Naive thymus-derived CD4-positive, alpha-beta T cell (primary cell): ENCODE measurements around the gene CHST13. TPM values are rescaled to one million over a fixed set of nuclear protein-coding genes. Genes with fewer than 3 reads are reported as not detected.

Experiments used
- ATAC-seq: fragments of 150-1000 bp; cut with Tn5 transposase; 2 replicates; pipeline ENCODE4 v1.10.0; 2021; ENCODE audit warnings: mild to moderate bottlenecking, moderate library complexity
- CTCF ChIA-PET: fragments of 350-600 bp; sonication (Branson Sonifier 250); formaldehyde crosslinking; loops from one replicate; lab custom pipeline; 2021; ENCODE audit warnings: antibody characterized with exemption; lab: Charles Lee
- POLR2A ChIA-PET: fragments of 350-600 bp; sonication (Branson Sonifier 250); formaldehyde crosslinking; loops from one replicate; lab custom pipeline; 2021; ENCODE audit warnings: antibody characterized with exemption, inconsistent platforms; lab: Charles Lee
- DNase-seq, 9 donors: peaks; one replicate each; pipeline versions ENCODE4 v3.0.0 to v3.0.0-alpha.2; 2020 to 2022; ENCODE audit warnings: mixed read lengths in 1 of 9
- H3K27ac ChIP-seq: one replicate; pipeline ENCODE4 v1.7.0; 2013; ENCODE audit warnings: mild to moderate bottlenecking, low read depth, low read length, moderate library complexity
- H3K27me3 ChIP-seq, 2 donors: one replicate each; pipeline ENCODE4 v1.7.0; 2013; ENCODE audit warnings: low read length in 2 of 2, mild to moderate bottlenecking in 2 of 2, moderate library complexity in 2 of 2; ENCODE audit not compliant: control insufficient read depth in 2 of 2, insufficient read depth in 2 of 2
- H3K36me3 ChIP-seq, 3 experiments: 1 replicate in 2 of 3; 2 replicates in 1 of 3; pipeline ENCODE4 v1.7.0; 2013; ENCODE audit warnings: low read length in 3 of 3, mild to moderate bottlenecking in 3 of 3, moderate library complexity in 1 of 3; ENCODE audit not compliant: insufficient read depth in 3 of 3, control insufficient read depth in 2 of 3
- H3K4me1 ChIP-seq, 2 donors: one replicate each; pipeline ENCODE4 v1.7.0; 2013; ENCODE audit warnings: low read length in 2 of 2, mild to moderate bottlenecking in 2 of 2, moderate library complexity in 1 of 2; ENCODE audit not compliant: control insufficient read depth in 2 of 2, insufficient read depth in 2 of 2
- H3K4me3 ChIP-seq: 2 replicates; pipeline ENCODE4 v1.7.0; 2013; ENCODE audit warnings: mild to moderate bottlenecking, low read length
- H3K9me3 ChIP-seq, 3 experiments: 1 replicate in 2 of 3; 2 replicates in 1 of 3; pipeline ENCODE4 v1.7.0; 2013; ENCODE audit warnings: low read length in 3 of 3; ENCODE audit not compliant: control insufficient read depth in 2 of 3
- H3K27ac Mint-ChIP-seq, 9 donors: one replicate each; pipeline ENCODE4 v1.8.0; 2020 to 2022; ENCODE audit warnings: mixed read lengths in 9 of 9, mild to moderate bottlenecking in 8 of 9, moderate library complexity in 5 of 9, inconsistent platforms in 2 of 9
- H3K27me3 Mint-ChIP-seq, 5 donors: one replicate each; pipeline ENCODE4 v1.8.0; 2021 to 2022; ENCODE audit warnings: mixed read lengths in 5 of 5, mild to moderate bottlenecking in 1 of 5
- H3K36me3 Mint-ChIP-seq, 5 donors: one replicate each; pipeline ENCODE4 v1.8.0; 2020 to 2022; ENCODE audit warnings: mixed read lengths in 5 of 5, mild to moderate bottlenecking in 3 of 5, inconsistent platforms in 1 of 5
- H3K4me1 Mint-ChIP-seq, 7 donors: one replicate each; pipeline ENCODE4 v1.8.0; 2020 to 2022; ENCODE audit warnings: mixed read lengths in 7 of 7, mild to moderate bottlenecking in 3 of 7, inconsistent platforms in 1 of 7
- H3K4me3 Mint-ChIP-seq, 10 donors: one replicate each; pipeline ENCODE4 v1.8.0; 2020 to 2022; ENCODE audit warnings: mild to moderate bottlenecking in 10 of 10, mixed read lengths in 10 of 10, moderate library complexity in 6 of 10, inconsistent platforms in 2 of 10
- H3K9me3 Mint-ChIP-seq, 11 donors: one replicate each; pipeline ENCODE4 v1.8.0; 2020 to 2022; ENCODE audit warnings: mixed read lengths in 11 of 11, mild to moderate bottlenecking in 4 of 11, inconsistent platforms in 1 of 11, moderate library complexity in 1 of 11
- intact Hi-C, 2 donors: fragments of 100-400 bp; cut with micrococcal nuclease; formaldehyde crosslinking; loops; one replicate each; pipeline ENCODE4 v1.15.1; 2023
- polyA plus RNA-seq, 2 donors: library from polyadenylated mRNA; unstranded; fragments of 300-500 nt; fragmentation: Illumina TruSeq; gene quantifications; one replicate each; pipeline ENCODE4 v1.2.3, GENCODE V29; 2021
- total RNA-seq, 6 experiments: library from RNA in 5 of 6; stranded (reverse) in 5 of 6; gene quantifications; 1 replicate in 5 of 6; 2 replicates in 1 of 6; pipeline ENCODE4 v1.2.3 and lab custom pipeline; 2021 to 2026

Gene CHST13
- total and polyA plus RNA-seq, 7 experiments from 2014 or later = 0.21 to 3.8 (median 0.54) TPM; not detected in 3

DNA sequence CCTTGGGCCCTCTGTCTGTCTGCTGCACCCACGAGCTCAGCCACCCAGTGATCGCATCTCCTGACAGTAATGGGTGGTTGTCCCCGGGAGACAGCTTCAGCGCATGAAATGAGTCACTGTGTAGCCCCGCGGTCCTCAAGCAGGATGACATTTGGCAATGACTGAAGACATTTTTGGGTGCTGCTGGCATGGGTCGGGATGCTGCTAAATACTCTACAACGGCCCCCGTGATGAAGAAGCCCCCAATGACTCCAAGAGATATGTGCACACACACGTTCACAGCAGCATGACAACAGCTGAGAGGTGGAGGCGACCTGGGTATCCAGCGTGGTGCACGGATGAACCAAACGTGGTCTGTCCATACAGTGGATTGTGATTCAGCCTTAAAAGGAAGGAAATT is 30.9 kb upstream of the CHST13 start:
- Mint-ChIP-seq H3K9me3 (no peaks in the 10 kb centered on the region), H3K4me3 (no peak overlapping the region), H3K27me3 (no peaks in the 10 kb centered on the region), H3K36me3 (no peaks in the 10 kb centered on the region), H3K4me1 (peaks cover 0 to 10% (median 3%) of the 10 kb centered on the region in 7 donors), H3K27ac (peak overlapping the region in 2 of 9 donors; percentile 5 to 17)
- ChIA-PET POLR2A (no interaction called here), CTCF (no interaction called here)
- intact Hi-C loops = no loop called here
- Histone ChIP-seq H3K27me3 (no peaks in the 10 kb centered on the region), H3K36me3 (no peaks in the 10 kb centered on the region), H3K4me3 (no peak overlapping the region), H3K9me3 (no peaks in the 10 kb centered on the region), H3K4me1 (no peaks in the 10 kb centered on the region), H3K27ac (no peak overlapping the region)
- ATAC-seq (no peak), DNase-seq (peak in 1 of 9 donors; percentile 4)

GRCh38 chr3:126493739-126494138 is 30.2 kb upstream of the CHST13 start:
- H3K4me1 ChIP-seq = no peaks in the 10 kb centered on the region
- ATAC-seq (no peak), DNase-seq (peak in 1 of 9 donors; percentile 3)
- no peaks in the 10 kb centered on the region for H3K27me3 Mint-ChIP-seq
- peaks cover 0 to 12% (median 3%) of the 10 kb centered on the region in 7 donors for H3K4me1 Mint-ChIP-seq
- H3K9me3 Mint-ChIP-seq = no peaks in the 10 kb centered on the region
- CTCF ChIA-PET = no interaction called here
- peak overlapping the region in 1 of 9 donors; percentile 5 for H3K27ac Mint-ChIP-seq
- no peak overlapping the region for H3K4me3 ChIP-seq
- H3K36me3 ChIP-seq = no peaks in the 10 kb centered on the region
- H3K36me3 Mint-ChIP-seq = no peaks in the 10 kb centered on the region
- no peaks in the 10 kb centered on the region for H3K27me3 ChIP-seq
- no peak overlapping the region for H3K4me3 Mint-ChIP-seq
- no peak overlapping the region for H3K27ac ChIP-seq
- POLR2A ChIA-PET = no interaction called here
- no peaks in the 10 kb centered on the region for H3K9me3 ChIP-seq
- intact Hi-C loops = no loop called here

- DNase-seq = no peak
- H3K9me3 Mint-ChIP-seq = no peaks in the 10 kb centered on the region
- Histone ChIP-seq H3K9me3 (no peaks in the 10 kb centered on the region), H3K27ac (no peak overlapping the region), H3K4me1 (no peaks in the 10 kb centered on the region), H3K27me3 (no peaks in the 10 kb centered on the region), H3K36me3 (no peaks in the 10 kb centered on the region), H3K4me3 (no peak overlapping the region)
- no peak overlapping the region for H3K4me3 Mint-ChIP-seq
- H3K4me1 Mint-ChIP-seq = peaks cover 0 to 13% (median 3%) of the 10 kb centered on the region in 7 donors
- no peaks in the 10 kb centered on the region for H3K36me3 Mint-ChIP-seq
- POLR2A ChIA-PET = no interaction called here
- peak overlapping the region in 3 of 9 donors; percentile 33 to 91 (median 73) for H3K27ac Mint-ChIP-seq
- CTCF ChIA-PET = no interaction called here
- H3K27me3 Mint-ChIP-seq = no peaks in the 10 kb centered on the region
- no peak for ATAC-seq
- intact Hi-C loops = no loop called here
Observed at GRCh38 chr3:126494204-126494969, 29.6 kb upstream of the CHST13 start.

GRCh38 chr3:126494970-126495230 is 29.1 kb upstream of the CHST13 start:
- no peaks in the 10 kb centered on the region for H3K27me3 ChIP-seq
- H3K4me1 ChIP-seq = no peaks in the 10 kb centered on the region
- no peaks in the 10 kb centered on the region for H3K36me3 ChIP-seq
- no peaks in the 10 kb centered on the region for H3K9me3 ChIP-seq
- H3K27ac Mint-ChIP-seq = peak overlapping the region in 1 of 9 donors; percentile 33
- intact Hi-C loops = no loop called here
- DNase-seq (no peak), ATAC-seq (no peak)
- ChIA-PET POLR2A (no interaction called here), CTCF (no interaction called here)
- H3K4me3 Mint-ChIP-seq = no peak overlapping the region
- H3K4me1 Mint-ChIP-seq = peaks cover 0 to 13% (median 3%) of the 10 kb centered on the region in 7 donors
- H3K4me3 ChIP-seq = no peak overlapping the region
- H3K27me3 Mint-ChIP-seq = no peaks in the 10 kb centered on the region
- H3K27ac ChIP-seq = no peak overlapping the region
- no peaks in the 10 kb centered on the region for H3K36me3 Mint-ChIP-seq
- H3K9me3 Mint-ChIP-seq = no peaks in the 10 kb centered on the region

- ATAC-seq (no peak), DNase-seq (peak in 1 of 9 donors; percentile 6)
- Mint-ChIP-seq H3K27ac (no peak overlapping the region), H3K36me3 (no peaks in the 10 kb centered on the region), H3K9me3 (no peaks in the 10 kb centered on the region), H3K4me3 (no peak overlapping the region), H3K27me3 (no peaks in the 10 kb centered on the region), H3K4me1 (peaks cover 0 to 13% (median 3%) of the 10 kb centered on the region in 7 donors)
- no peak overlapping the region for H3K4me3 ChIP-seq
- H3K27me3 ChIP-seq = no peaks in the 10 kb centered on the region
- no peaks in the 10 kb centered on the region for H3K9me3 ChIP-seq
- ChIA-PET CTCF (no interaction called here), POLR2A (no interaction called here)
- H3K27ac ChIP-seq = no peak overlapping the region
- no peaks in the 10 kb centered on the region for H3K4me1 ChIP-seq
- intact Hi-C loops = no loop called here
- H3K36me3 ChIP-seq = no peaks in the 10 kb centered on the region
Observed at GRCh38 chr3:126495786-126496185, 28.2 kb upstream of the CHST13 start.

DNA sequence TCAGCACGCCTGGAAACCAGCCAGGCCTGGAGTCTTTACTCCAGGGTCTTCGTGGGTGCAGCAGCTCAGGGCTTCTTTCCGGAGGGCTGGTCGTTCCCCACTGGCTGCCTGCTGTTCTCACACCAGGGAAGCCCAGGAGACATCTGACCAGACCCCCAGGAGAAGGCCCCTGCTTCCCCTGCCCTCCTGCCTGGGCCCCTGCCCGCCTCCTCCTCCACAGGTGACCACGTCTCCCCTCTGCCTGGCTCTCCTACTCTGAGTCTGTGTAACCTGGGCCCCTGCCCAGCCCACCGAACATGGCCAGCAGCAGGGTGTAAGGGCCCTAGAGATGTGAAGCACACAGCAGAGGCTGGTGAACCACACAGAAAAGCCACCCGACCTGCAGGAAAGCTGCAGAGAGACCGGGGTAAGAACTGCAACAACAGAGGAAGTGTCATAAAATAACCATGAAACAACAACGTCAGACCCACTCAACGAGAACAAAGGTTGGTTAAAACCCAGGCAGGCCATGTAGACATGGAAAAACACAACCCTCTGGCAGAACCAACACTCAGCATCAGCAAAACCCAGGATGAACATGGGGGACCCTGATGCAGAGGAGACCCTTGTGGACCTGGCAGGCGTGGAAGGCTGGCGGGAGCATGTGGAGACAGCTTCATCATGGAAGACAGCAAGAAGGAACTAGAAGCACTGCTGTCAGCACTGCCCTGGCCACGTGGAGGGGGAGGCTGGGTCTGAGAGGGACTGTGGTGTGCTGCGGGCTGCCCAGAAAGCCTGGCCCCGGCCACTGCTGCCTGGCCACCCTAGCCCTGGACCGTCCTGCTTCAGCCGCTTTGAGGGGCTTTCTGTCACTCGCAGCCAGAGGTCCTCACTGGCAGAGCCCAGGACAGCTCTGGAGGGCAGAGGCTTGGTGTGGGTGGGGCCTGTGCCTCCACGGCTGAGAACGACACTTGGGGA is 26.8 kb upstream of the CHST13 start:
- H3K4me3 ChIP-seq = no peak overlapping the region
- H3K9me3 Mint-ChIP-seq = no peaks in the 10 kb centered on the region
- H3K27me3 Mint-ChIP-seq = no peaks in the 10 kb centered on the region
- DNase-seq (peak in 1 of 9 donors; percentile 6), ATAC-seq (no peak)
- CTCF ChIA-PET = no interaction called here
- H3K27ac ChIP-seq = no peak overlapping the region
- POLR2A ChIA-PET = no interaction called here
- no peaks in the 10 kb centered on the region for H3K27me3 ChIP-seq
- no peaks in the 10 kb centered on the region for H3K36me3 ChIP-seq
- peaks cover 0 to 13% (median 3%) of the 10 kb centered on the region in 7 donors for H3K4me1 Mint-ChIP-seq
- no peaks in the 10 kb centered on the region for H3K36me3 Mint-ChIP-seq
- intact Hi-C loops = no loop called here
- no peaks in the 10 kb centered on the region for H3K4me1 ChIP-seq
- peak overlapping the region in 4 of 9 donors; percentile 38 to 91 (median 68) for H3K27ac Mint-ChIP-seq
- H3K9me3 ChIP-seq = no peaks in the 10 kb centered on the region
- H3K4me3 Mint-ChIP-seq = no peak overlapping the region
